Measurements from ENCODE around the gene SMIM5. TPM values are rescaled to one million over a fixed set of nuclear protein-coding genes. Genes with fewer than 3 reads are reported as not detected.

The SMIM5 gene
- total RNA-seq, 2 donors from 2014 or later = 0.27 to 0.28 TPM

- ATAC-seq (ENCODE audit: insufficient number of reproducible peaks, low FRiP score, low read depth) = no peak
- H3K9me3 ChIP-seq = no peaks in the 10 kb centered on the region
- TF ChIP-seq CTCF (IDR thresholded peaks at IDR 0.05) = no peak
Observed at GRCh38 chr17:75626496-75627038, 6.7 kb upstream of the SMIM5 start.

GRCh38 chr17:75627094-75627493 lies 6.1 kb upstream of the SMIM5 start:
- ATAC-seq (ENCODE audit: insufficient number of reproducible peaks, low FRiP score, low read depth) (no peak), DNase-seq (ENCODE audit: low spot score) (no peak)
- H3K27me3 ChIP-seq (replicated peaks; ENCODE audit: insufficient read depth) = no peaks in the 10 kb centered on the region
- H3K9me3 ChIP-seq = no peaks in the 10 kb centered on the region
- no peak overlapping the region for H3K27ac ChIP-seq
- no peak for TF ChIP-seq CTCF (IDR thresholded peaks at IDR 0.05)
- no peak overlapping the region for H3K4me3 ChIP-seq
- peaks cover 21% of the 10 kb centered on the region for H3K36me3 ChIP-seq
- no peaks in the 10 kb centered on the region for H3K4me1 ChIP-seq (ENCODE audit: control insufficient read depth in 1 of 2, low read depth in 2 of 2)

More at GRCh38 chr17:75626496-75627038, 6.7 kb upstream of the SMIM5 start:
- H3K4me3 ChIP-seq = no peak overlapping the region
- H3K27me3 ChIP-seq (replicated peaks; ENCODE audit: insufficient read depth) = no peaks in the 10 kb centered on the region
- no peak overlapping the region for H3K27ac ChIP-seq
- peaks cover 21% of the 10 kb centered on the region for H3K36me3 ChIP-seq
- no peaks in the 10 kb centered on the region for H3K4me1 ChIP-seq (ENCODE audit: control insufficient read depth in 1 of 2, low read depth in 2 of 2)
- no peak for DNase-seq (ENCODE audit: low spot score)

- no peak overlapping the region for H3K27ac ChIP-seq
- ATAC-seq (ENCODE audit: insufficient number of reproducible peaks, low FRiP score, low read depth) (no peak), DNase-seq (ENCODE audit: low spot score) (no peak)
- H3K4me3 ChIP-seq = no peak overlapping the region
- no peak for TF ChIP-seq CTCF (IDR thresholded peaks at IDR 0.05)
- peaks cover 4 to 11% of the 10 kb centered on the region in 2 donors for H3K4me1 ChIP-seq (ENCODE audit: control insufficient read depth in 1 of 2, low read depth in 2 of 2)
- H3K9me3 ChIP-seq = no peaks in the 10 kb centered on the region
- no peaks in the 10 kb centered on the region for H3K27me3 ChIP-seq (replicated peaks; ENCODE audit: insufficient read depth)
- peaks cover 21% of the 10 kb centered on the region for H3K36me3 ChIP-seq
Observed at GRCh38 chr17:75628425-75628824, 4.8 kb upstream of the SMIM5 start.

GRCh38 chr17:75629157-75629556 lies 4.1 kb upstream of the SMIM5 start:
- Histone ChIP-seq H3K36me3 (peaks cover 21% of the 10 kb centered on the region), H3K9me3 (no peaks in the 10 kb centered on the region), H3K27me3 (replicated peaks; ENCODE audit: insufficient read depth) (no peaks in the 10 kb centered on the region), H3K27ac (no peak overlapping the region), H3K4me3 (no peak overlapping the region), H3K4me1 (ENCODE audit: control insufficient read depth in 1 of 2, low read depth in 2 of 2) (peaks cover 8 to 19% of the 10 kb centered on the region in 2 donors)
- no peak for TF ChIP-seq CTCF (IDR thresholded peaks at IDR 0.05)
- no peak for DNase-seq (ENCODE audit: low spot score)
- ATAC-seq (ENCODE audit: insufficient number of reproducible peaks, low FRiP score, low read depth) = no peak

- H3K36me3 ChIP-seq = peaks cover 21% of the 10 kb centered on the region
- H3K27me3 ChIP-seq (replicated peaks; ENCODE audit: insufficient read depth) = no peaks in the 10 kb centered on the region
- H3K27ac ChIP-seq = no peak overlapping the region
- DNase-seq (ENCODE audit: low spot score) (no peak), ATAC-seq (ENCODE audit: insufficient number of reproducible peaks, low FRiP score, low read depth) (no peak)
- H3K4me1 ChIP-seq (ENCODE audit: control insufficient read depth in 1 of 2, low read depth in 2 of 2) = peaks cover 10 to 23% of the 10 kb centered on the region in 2 donors
- H3K9me3 ChIP-seq = no peaks in the 10 kb centered on the region
- no peak overlapping the region for H3K4me3 ChIP-seq
- TF ChIP-seq CTCF (IDR thresholded peaks at IDR 0.05) = no peak
Observed at GRCh38 chr17:75630071-75630917, 2.9 kb upstream of the SMIM5 start.

Data from thoracic aorta (tissue), 2 donors.